Measurements from ENCODE around the gene SARDH.

GRCh38 chr9:133632806-133633680, 105.1 kb downstream of the SARDH start:
- TF ChIP-seq CTCF (conservative IDR thresholded peaks at IDR 0.05), result no peak
- TF ChIP-seq EZH2 (IDR thresholded peaks at IDR 0.05; ENCODE audit: low read depth), result no peak

All from PC-9 (cell line).